T-helper 1 cell treated with Interleukin-12 subunit alpha and Interleukin-12 subunit beta and Interleukin-4 antibody, amounts not matched to agents 30 ng/mL and 1 ng/mL, for 36 hours (primary cell): Measurements from ENCODE around the gene COL19A1. TPM values are rescaled to one million over a fixed set of nuclear protein-coding genes. Genes with fewer than 3 reads are reported as not detected.
"Not testable (repeated sequence)": the region's sequence is repeated elsewhere in the genome, so short reads cannot be mapped to it uniquely, and the experiment has no call there.

Source experiments
- intact Hi-C: fragments of 100-400 bp; cut with micrococcal nuclease; formaldehyde crosslinking; loops from one replicate; pipeline ENCODE4 v1.15.1; 2024
- total RNA-seq: library from RNA; stranded (reverse); gene quantifications from 2 replicates; pipeline ENCODE4 v1.2.3, GENCODE V29; 2022

Gene COL19A1
- total RNA-seq, 1 donor from 2014 or later = not detected

DNA sequence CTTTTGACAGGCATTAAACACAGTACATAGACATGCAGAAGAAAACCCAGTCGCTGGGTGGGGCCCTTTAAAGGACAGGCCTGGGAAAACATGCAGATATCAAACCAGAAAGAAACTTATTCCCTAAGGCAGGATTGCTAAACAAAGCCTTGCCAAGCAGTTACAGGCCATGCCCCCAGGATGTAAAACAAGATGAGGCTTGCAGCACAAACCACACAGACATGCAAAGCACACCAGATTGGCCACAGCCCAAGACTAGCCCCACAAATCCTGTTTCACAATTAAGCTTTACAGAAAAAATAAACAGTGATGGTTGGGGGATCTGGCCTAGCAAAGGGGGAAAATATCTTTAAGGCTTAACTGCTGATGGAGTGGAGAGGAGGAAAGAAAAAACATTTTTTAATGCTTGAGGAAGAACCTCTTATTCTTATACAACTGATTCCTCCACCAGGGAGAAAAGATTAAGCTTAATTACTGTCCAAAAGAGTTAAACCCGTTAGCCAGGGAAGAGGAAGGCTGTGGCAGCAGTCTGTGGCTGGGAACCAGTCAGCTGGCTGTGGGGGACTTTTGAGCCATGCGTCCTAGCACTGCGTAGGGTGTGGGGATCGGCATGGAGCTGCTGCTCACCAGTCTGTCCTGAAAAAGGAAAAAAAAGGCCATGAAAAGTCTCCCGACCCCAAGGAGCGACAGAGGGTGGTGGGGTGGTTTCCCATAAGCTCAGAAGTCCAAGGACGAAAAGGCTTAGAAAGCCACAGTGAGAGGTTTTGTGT is 28.4 kb downstream of the COL19A1 start:
- intact Hi-C loops = no loop called here

- intact Hi-C loops = no loop called here
Measured at GRCh38 chr6:69895396-69895795, 29.0 kb downstream of the COL19A1 start.

DNA sequence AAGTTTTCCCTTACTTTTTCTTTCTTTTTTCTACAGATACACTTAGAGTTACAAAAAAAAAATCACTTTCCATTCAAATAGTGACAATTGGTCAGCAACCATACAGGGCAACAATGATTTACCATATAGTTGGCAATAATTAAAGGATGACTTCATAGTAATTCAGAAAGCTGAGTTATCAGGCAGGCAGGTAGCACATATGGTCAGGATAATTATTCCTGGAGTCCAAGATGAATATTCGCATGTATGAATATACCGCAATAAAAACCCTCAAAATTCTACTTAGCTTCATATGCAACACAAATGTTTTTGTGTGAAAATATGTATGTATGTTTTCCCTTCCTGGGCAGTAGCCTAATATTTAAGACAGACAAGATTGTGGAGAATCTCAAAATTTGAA is 34.5 kb downstream of the COL19A1 start:
- intact Hi-C loops = no loop called here

GRCh38 chr6:69901361-69901760 is 35.0 kb downstream of the COL19A1 start:
- intact Hi-C loops = no loop called here

DNA sequence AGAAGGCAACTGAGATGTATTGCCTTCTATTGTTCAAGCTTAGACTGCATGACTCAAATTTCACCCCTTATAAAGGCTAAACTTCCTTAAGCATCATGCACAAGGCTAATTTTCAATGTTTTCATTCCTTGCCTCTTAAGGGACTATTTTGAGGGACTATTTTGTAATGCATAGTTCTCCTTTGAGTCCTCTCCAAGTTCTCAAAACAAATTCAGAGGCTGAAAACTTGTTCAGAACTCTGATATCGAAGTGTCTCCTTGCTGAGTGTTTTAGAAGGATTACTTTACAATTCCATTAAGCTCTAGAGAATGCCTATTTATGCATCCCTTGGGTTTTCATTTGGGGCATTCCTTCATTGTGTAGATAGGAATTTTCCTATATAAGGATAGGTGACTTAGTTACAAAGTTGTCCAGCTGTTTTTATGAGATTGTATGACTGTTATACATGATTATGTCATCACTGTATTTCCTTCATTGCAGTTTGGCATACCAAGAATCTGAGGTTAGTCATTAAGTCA is 41.7 kb downstream of the COL19A1 start:
- intact Hi-C loops = no loop called here

DNA sequence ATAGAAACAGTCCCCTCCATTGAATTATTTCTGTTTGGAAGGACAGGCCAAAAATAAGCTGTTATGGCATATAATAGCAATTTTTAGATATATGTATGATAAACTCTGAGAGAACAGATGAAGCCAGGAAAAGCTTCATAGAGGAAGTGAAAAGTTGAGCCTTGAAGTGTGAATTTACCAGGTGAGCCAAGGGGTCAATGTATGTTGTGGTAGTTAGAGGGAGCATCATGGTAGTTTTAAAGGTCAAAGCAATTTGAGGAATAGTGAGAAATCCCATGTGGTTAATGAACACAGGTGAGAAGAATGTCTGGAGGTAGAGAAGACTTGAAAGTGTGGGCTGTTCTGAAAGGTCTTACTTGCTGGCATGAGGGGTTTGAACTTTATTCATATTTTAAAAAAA is 47.0 kb downstream of the COL19A1 start:
- intact Hi-C loops = no loop called here

GRCh38 chr6:69914015-69914485 is 47.7 kb downstream of the COL19A1 start:
- intact Hi-C loops = no loop called here

DNA sequence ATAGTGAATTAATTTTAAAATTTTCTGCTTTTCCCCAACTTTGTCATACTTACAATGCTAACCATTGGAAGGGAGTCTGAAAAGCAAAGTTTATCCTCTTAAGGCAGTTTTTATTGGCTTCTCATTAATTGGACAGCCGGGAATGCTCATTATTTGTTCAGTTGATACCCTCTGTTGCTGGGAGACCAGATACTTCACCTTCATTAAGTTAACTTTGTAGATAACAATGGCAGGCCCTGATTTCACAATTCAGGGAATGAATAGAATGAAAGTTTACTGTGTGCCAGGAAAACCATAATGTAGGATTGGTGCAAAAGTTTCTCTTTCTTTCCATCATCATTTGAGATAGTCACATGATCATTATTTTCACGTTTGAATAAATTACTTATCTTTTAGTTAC is 49.0 kb downstream of the COL19A1 start:
- intact Hi-C loops = no loop called here

- intact Hi-C loops = no loop called here
Measured at GRCh38 chr6:69917834-69918233, 51.5 kb downstream of the COL19A1 start.

GRCh38 chr6:69918813-69919475 is 52.6 kb downstream of the COL19A1 start:
- intact Hi-C loops = no loop called here

GRCh38 chr6:69921066-69921465 is 54.7 kb downstream of the COL19A1 start:
- intact Hi-C loops = not testable (repeated sequence)

GRCh38 chr6:69921611-69922010 is 55.3 kb downstream of the COL19A1 start:
- intact Hi-C loops = not testable (repeated sequence)

DNA sequence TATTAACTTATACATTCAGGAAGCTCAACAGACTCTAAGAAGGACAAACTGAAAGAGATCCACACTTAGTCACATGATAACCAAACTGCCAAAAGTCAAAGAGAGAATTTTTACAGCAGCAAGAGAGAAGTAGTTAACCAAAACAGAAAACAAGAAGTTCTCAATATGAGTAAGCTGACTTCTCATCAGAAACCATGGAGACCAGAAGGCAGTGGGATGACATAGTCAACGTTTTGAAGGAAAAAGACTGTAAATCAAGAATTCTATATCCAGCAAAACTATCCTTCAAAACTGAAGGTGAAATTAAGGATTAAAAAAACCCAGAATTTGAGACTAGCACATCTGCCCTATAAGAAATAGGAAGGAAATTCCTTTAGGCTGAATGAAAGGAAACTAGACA is 60.4 kb downstream of the COL19A1 start:
- intact Hi-C loops = no loop called here

- intact Hi-C loops = no loop called here
Measured at GRCh38 chr6:69933239-69933638, 66.9 kb downstream of the COL19A1 start.

GRCh38 chr6:69935079-69935478 is 68.7 kb downstream of the COL19A1 start:
- intact Hi-C loops = no loop called here

- intact Hi-C loops = no loop called here
Measured at GRCh38 chr6:69936674-69937363, 70.5 kb downstream of the COL19A1 start.

GRCh38 chr6:69937402-69938136 is 71.2 kb downstream of the COL19A1 start:
- intact Hi-C loops = no loop called here

DNA sequence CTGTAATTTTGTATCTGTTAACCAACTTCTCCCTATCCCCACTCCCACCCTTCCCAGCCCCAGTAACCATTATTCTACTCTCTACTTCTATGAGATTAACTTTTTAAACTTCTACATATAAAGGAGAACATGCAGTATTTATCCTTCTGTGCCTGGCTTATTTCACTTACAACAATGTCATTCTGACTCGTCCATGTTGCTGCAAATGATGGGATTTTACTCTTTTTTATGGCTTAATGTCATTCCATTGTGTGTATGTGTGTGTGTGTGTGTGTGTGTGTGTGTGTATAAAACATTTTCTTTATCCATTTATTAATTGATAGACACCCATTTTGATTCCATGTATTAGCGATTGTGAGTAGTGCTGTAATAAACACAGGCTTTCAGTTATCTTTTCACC is 76.1 kb downstream of the COL19A1 start:
- intact Hi-C loops = no loop called here

DNA sequence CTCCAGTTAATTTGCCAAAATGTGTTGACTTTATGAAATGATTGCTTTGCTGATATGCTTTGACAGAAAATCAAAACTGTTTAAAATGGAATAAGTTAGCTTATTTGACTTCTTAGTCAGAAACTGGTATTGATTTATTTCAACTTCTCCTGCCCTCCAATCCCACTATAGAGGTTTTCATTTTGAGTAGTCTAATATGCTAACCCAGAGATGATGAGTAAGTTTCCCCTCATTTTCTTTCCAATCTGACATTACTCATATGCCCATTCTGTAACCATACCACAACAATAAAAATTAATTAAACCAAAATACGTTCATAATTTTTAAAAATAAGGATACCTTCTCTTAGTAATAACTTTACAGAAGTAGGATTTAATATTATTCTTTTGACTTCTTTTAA is 78.8 kb downstream of the COL19A1 start:
- intact Hi-C loops = no loop called here

- intact Hi-C loops = no loop called here
Measured at GRCh38 chr6:69948479-69949114, 82.2 kb downstream of the COL19A1 start.

- intact Hi-C loops = no loop called here
Measured at GRCh38 chr6:69953491-69953890, 87.1 kb downstream of the COL19A1 start.
